Progenitor cell of endocrine pancreas (in vitro differentiated cells): Measurements from ENCODE around the gene MED25. TPM values are rescaled to one million over a fixed set of nuclear protein-coding genes. Genes with fewer than 3 reads are reported as not detected.

Experiments
- DNase-seq: peaks from one replicate; pipeline ENCODE4 v3.0.0; 2021; ENCODE audit warnings: low spot score; ENCODE audit not compliant: unreplicated experiment
- H3K27ac Mint-ChIP-seq: 2 replicates; pipeline ENCODE4 v1.8.0; 2021; ENCODE audit warnings: mild to moderate bottlenecking, moderate library complexity, mixed read lengths
- H3K27me3 Mint-ChIP-seq: 2 replicates; pipeline ENCODE4 v1.8.0; 2021; ENCODE audit warnings: mixed read lengths
- H3K36me3 Mint-ChIP-seq: 2 replicates; pipeline ENCODE4 v1.8.0; 2022; ENCODE audit warnings: mixed read lengths; ENCODE audit not compliant: insufficient read depth
- H3K4me1 Mint-ChIP-seq: 2 replicates; pipeline ENCODE4 v1.8.0; 2021; ENCODE audit warnings: low read depth, mixed read lengths
- H3K4me3 Mint-ChIP-seq: 2 replicates; pipeline ENCODE4 v1.8.0; 2021; ENCODE audit warnings: low read depth, mild to moderate bottlenecking, moderate library complexity, mixed read lengths
- H3K9me3 Mint-ChIP-seq: 2 replicates; pipeline ENCODE4 v1.8.0; 2021; ENCODE audit warnings: low read depth, mixed read lengths
- CTCF ChIP-seq: fragments of 200-600 bp; sonication (generic); IDR thresholded peaks from one replicate; pipeline ENCODE4 v1.5.0; 2021; ENCODE audit warnings: antibody characterized with exemption, mild to moderate bottlenecking; ENCODE audit not compliant: unreplicated experiment
- total RNA-seq: library from RNA; stranded (reverse); gene quantifications from 2 replicates; pipeline ENCODE4 v1.2.1, GENCODE V29; 2021

The MED25 gene
- total RNA-seq, 1 donor from 2014 or later: 136 TPM

- H3K27ac Mint-ChIP-seq: no peak overlapping the region
- no peaks in the 10 kb centered on the region for H3K27me3 Mint-ChIP-seq
- no peak for DNase-seq
- TF ChIP-seq CTCF: no peak
- peaks cover 20% of the 10 kb centered on the region for H3K36me3 Mint-ChIP-seq
- H3K9me3 Mint-ChIP-seq: no peaks in the 10 kb centered on the region
- H3K4me1 Mint-ChIP-seq: peaks cover 4% of the 10 kb centered on the region
- no peak overlapping the region for H3K4me3 Mint-ChIP-seq
These were observed 27.2 kb upstream of the MED25 start for GRCh38 chr19:49790866-49791265.

- Mint-ChIP-seq H3K27ac (no peak overlapping the region), H3K4me1 (no peaks in the 10 kb centered on the region), H3K9me3 (no peaks in the 10 kb centered on the region), H3K4me3 (no peak overlapping the region), H3K36me3 (peaks cover 16% of the 10 kb centered on the region), H3K27me3 (no peaks in the 10 kb centered on the region)
- TF ChIP-seq CTCF: no peak
- DNase-seq: no peak
These were observed 26.2 kb upstream of the MED25 start for GRCh38 chr19:49791776-49792445.

DNA sequence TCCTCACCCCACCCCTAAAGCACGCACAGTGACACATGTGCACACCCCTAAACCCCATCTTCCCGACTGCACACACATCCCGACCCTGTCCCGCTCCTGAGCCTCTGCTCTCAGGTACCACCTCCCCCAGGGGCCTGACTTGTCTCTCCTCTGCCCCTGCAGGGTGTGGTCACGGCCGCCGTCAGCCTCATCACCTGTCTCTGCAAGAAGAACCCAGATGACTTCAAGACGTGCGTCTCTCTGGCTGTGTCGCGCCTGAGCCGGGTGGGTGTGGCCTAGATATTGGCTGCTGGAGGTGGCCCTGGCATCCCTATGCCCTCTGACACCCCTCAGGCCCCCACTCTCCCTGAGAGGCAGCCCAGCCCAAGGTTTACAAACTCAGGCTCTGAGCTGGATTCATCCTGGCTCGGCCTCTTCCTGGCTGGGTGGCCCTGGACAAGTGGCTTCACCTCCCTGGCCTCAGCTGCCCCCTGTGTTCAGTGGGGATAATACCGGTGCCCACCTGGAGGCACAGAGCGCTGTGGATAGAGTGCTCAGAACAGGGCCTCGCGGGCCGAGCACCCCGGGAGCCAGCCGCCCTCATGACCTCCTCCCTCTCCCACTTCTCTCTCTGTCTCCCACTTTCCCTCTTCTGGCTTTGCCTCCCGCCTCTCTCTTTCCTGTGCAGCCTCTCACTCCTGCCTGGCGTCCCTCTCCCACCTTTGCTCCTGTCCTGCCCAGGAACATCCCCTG, 25.1 kb upstream of the MED25 start:
- Mint-ChIP-seq H3K27ac (no peak overlapping the region), H3K36me3 (peaks cover 14% of the 10 kb centered on the region), H3K9me3 (no peaks in the 10 kb centered on the region), H3K4me3 (no peak overlapping the region), H3K27me3 (no peaks in the 10 kb centered on the region), H3K4me1 (no peaks in the 10 kb centered on the region)
- no peak for DNase-seq
- no peak for TF ChIP-seq CTCF

DNA sequence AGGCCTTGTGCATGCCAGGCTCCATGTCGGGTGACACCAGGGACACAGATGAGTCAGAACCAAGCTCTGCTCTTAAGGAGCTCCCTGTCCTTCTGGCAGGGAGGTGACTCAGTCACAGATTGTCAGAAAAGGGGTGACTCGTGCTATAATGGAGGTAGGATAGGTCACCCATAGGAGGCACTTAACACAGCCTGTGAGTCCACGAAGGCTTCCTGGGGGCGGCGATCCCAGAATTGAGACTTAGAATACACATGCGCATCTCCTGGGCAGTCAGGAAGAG, 24.6 kb upstream of the MED25 start:
- Mint-ChIP-seq H3K36me3 (peaks cover 11% of the 10 kb centered on the region), H3K9me3 (no peaks in the 10 kb centered on the region), H3K27ac (no peak overlapping the region), H3K4me3 (no peak overlapping the region), H3K4me1 (no peaks in the 10 kb centered on the region), H3K27me3 (no peaks in the 10 kb centered on the region)
- DNase-seq: no peak
- TF ChIP-seq CTCF: no peak

DNA sequence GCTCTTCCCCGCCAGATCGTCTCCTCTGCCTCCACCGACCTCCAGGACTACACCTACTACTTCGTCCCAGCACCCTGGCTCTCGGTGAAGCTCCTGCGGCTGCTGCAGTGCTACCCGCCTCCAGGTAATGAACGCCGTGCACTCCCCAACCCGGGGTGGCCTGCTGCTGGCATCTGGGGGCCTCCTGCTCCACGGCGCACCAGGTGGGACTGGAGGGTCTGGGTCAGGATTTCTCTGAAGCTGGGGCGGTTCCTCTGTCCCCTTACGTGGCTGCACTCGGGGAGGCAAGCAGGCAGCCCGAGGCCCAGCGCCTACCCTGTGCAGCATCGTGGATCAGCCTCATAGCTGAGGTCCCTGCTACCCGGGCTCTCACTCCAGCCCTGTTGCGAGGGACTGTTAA, 22.5 kb upstream of the MED25 start:
- Mint-ChIP-seq H3K36me3 (peaks cover 7% of the 10 kb centered on the region), H3K4me3 (no peak overlapping the region), H3K4me1 (no peaks in the 10 kb centered on the region), H3K9me3 (no peaks in the 10 kb centered on the region), H3K27me3 (no peaks in the 10 kb centered on the region), H3K27ac (no peak overlapping the region)
- DNase-seq: no peak
- no peak for TF ChIP-seq CTCF
